ENCODE data around the gene ZNF814. TPM values are rescaled to one million over a fixed set of nuclear protein-coding genes. Genes with fewer than 3 reads are reported as not detected.
A peak's percentile ranks its signal among the peaks of the same experiment; 100 is the strongest.
"Not testable (repeated sequence)": the region's sequence is repeated elsewhere in the genome, so short reads cannot be mapped to it uniquely, and the experiment has no call there.

ZNF814 gene
- total and polyA plus RNA-seq, 4 donors = 7.2 to 29.4 (median 11.7) TPM

- Histone ChIP-seq H3K36me3 (ENCODE audit: control insufficient read depth in 4 of 4, insufficient read depth in 4 of 4, low read length in 4 of 4) (peaks cover 0 to 8% (median 0%) of the 10 kb centered on the region in 4 donors), H3K9ac (ENCODE audit: insufficient read depth in 1 of 2, low read length in 2 of 2) (no peak overlapping the region), H3K27me3 (ENCODE audit: control insufficient read depth in 3 of 3, insufficient read depth in 3 of 3, low read length in 2 of 3) (no peaks in the 10 kb centered on the region), H3K27ac (ENCODE audit: low read depth in 1 of 2, low read length in 1 of 2) (peak overlapping the region in 1 of 2 donors; percentile 28), H3K4me3 (no peak overlapping the region), H3K4me1 (ENCODE audit: control insufficient read depth in 5 of 5, insufficient read depth in 5 of 5, low read length in 5 of 5) (peaks cover 0 to 11% (median 8%) of the 10 kb centered on the region in 5 donors), H3K9me3 (ENCODE audit: control insufficient read depth in 4 of 4, insufficient read depth in 3 of 4, low read length in 3 of 4) (peaks cover 0 to 21% (median 0%) of the 10 kb centered on the region in 4 donors)
- peak; percentile 29 to 42 (median 30) for DNase-seq
- no peak for ATAC-seq (ENCODE audit: insufficient read depth, low FRiP score)
- TF ChIP-seq CTCF (IDR thresholded peaks at IDR 0.05; ENCODE audit: control extremely low read depth, extremely low read depth) = no peak
- 81 to 88% methylated on average over 5 of the region's 5 CpGs for WGBS, 2 donors
Measured at GRCh38 chr19:57829316-57829715, 59.5 kb downstream of the ZNF814 start.

GRCh38 chr19:57825511-57825910 lies 63.3 kb downstream of the ZNF814 start:
- peaks cover 0 to 9% (median 6%) of the 10 kb centered on the region in 5 donors for H3K4me1 ChIP-seq (ENCODE audit: control insufficient read depth in 5 of 5, insufficient read depth in 5 of 5, low read length in 5 of 5)
- no peak overlapping the region for H3K4me3 ChIP-seq
- 95 to 98% methylated on average over 6 of the region's 6 CpGs for WGBS, 2 donors
- peaks cover 0 to 24% (median 0%) of the 10 kb centered on the region in 4 donors for H3K9me3 ChIP-seq (ENCODE audit: control insufficient read depth in 4 of 4, insufficient read depth in 3 of 4, low read length in 3 of 4)
- H3K27ac ChIP-seq (ENCODE audit: low read depth in 1 of 2, low read length in 1 of 2) = no peak overlapping the region
- H3K36me3 ChIP-seq (ENCODE audit: control insufficient read depth in 4 of 4, insufficient read depth in 4 of 4, low read length in 4 of 4) = peaks cover 0 to 12% (median under 1%) of the 10 kb centered on the region in 4 donors
- ATAC-seq (ENCODE audit: insufficient read depth, low FRiP score) (no peak), DNase-seq (no peak)
- TF ChIP-seq CTCF (IDR thresholded peaks at IDR 0.05; ENCODE audit: control extremely low read depth, extremely low read depth) = no peak
- no peaks in the 10 kb centered on the region for H3K27me3 ChIP-seq (ENCODE audit: control insufficient read depth in 3 of 3, insufficient read depth in 3 of 3, low read length in 2 of 3)
- no peak overlapping the region for H3K9ac ChIP-seq (ENCODE audit: insufficient read depth in 1 of 2, low read length in 2 of 2)

- WGBS, 2 donors = 71 to 91% methylated on average over 4 of the region's 4 CpGs
- not testable (repeated sequence) for H3K27me3 ChIP-seq (ENCODE audit: control insufficient read depth in 3 of 3, insufficient read depth in 3 of 3, low read length in 2 of 3); H3K9ac ChIP-seq (ENCODE audit: insufficient read depth in 1 of 2, low read length in 2 of 2); H3K4me1 ChIP-seq (ENCODE audit: control insufficient read depth in 5 of 5, insufficient read depth in 5 of 5, low read length in 5 of 5); H3K4me3 ChIP-seq; ATAC-seq (ENCODE audit: insufficient read depth, low FRiP score); DNase-seq; H3K36me3 ChIP-seq (ENCODE audit: control insufficient read depth in 4 of 4, insufficient read depth in 4 of 4, low read length in 4 of 4)
- Histone ChIP-seq H3K27ac (ENCODE audit: low read depth in 1 of 2, low read length in 1 of 2) (peak overlapping the region in 1 of 2 donors; percentile 14), H3K9me3 (ENCODE audit: control insufficient read depth in 4 of 4, insufficient read depth in 3 of 4, low read length in 3 of 4) (peaks cover 0 to 15% (median 0%) of the 10 kb centered on the region in 4 donors)
Measured at GRCh38 chr19:57823608-57824007, 65.2 kb downstream of the ZNF814 start.

- H3K27me3 ChIP-seq (ENCODE audit: control insufficient read depth in 3 of 3, insufficient read depth in 3 of 3, low read length in 2 of 3); ATAC-seq (ENCODE audit: insufficient read depth, low FRiP score); H3K4me3 ChIP-seq; H3K27ac ChIP-seq (ENCODE audit: low read depth in 1 of 2, low read length in 1 of 2); H3K9ac ChIP-seq (ENCODE audit: insufficient read depth in 1 of 2, low read length in 2 of 2); H3K4me1 ChIP-seq (ENCODE audit: control insufficient read depth in 5 of 5, insufficient read depth in 5 of 5, low read length in 5 of 5); DNase-seq; H3K36me3 ChIP-seq (ENCODE audit: control insufficient read depth in 4 of 4, insufficient read depth in 4 of 4, low read length in 4 of 4): not testable (repeated sequence)
- peaks cover 0 to 15% (median 0%) of the 10 kb centered on the region in 4 donors for H3K9me3 ChIP-seq (ENCODE audit: control insufficient read depth in 4 of 4, insufficient read depth in 3 of 4, low read length in 3 of 4)
- 63 to 76% methylated on average over 2 of the region's 2 CpGs for WGBS, 2 donors
Measured at GRCh38 chr19:57823155-57823554, 65.7 kb downstream of the ZNF814 start.

- not testable (repeated sequence) for H3K4me3 ChIP-seq; H3K4me1 ChIP-seq (ENCODE audit: control insufficient read depth in 5 of 5, insufficient read depth in 5 of 5, low read length in 5 of 5)
- WGBS, 2 donors = 89 to 97% methylated on average over 3 of the region's 3 CpGs
Measured at GRCh38 chr19:57821501-57821900, 67.3 kb downstream of the ZNF814 start.

GRCh38 chr19:57821095-57821494 lies 67.7 kb downstream of the ZNF814 start:
- not testable (repeated sequence) for H3K27ac ChIP-seq (ENCODE audit: low read depth in 1 of 2, low read length in 1 of 2); H3K9me3 ChIP-seq (ENCODE audit: control insufficient read depth in 4 of 4, insufficient read depth in 3 of 4, low read length in 3 of 4); H3K9ac ChIP-seq (ENCODE audit: insufficient read depth in 1 of 2, low read length in 2 of 2); H3K36me3 ChIP-seq (ENCODE audit: control insufficient read depth in 4 of 4, insufficient read depth in 4 of 4, low read length in 4 of 4); H3K27me3 ChIP-seq (ENCODE audit: control insufficient read depth in 3 of 3, insufficient read depth in 3 of 3, low read length in 2 of 3); DNase-seq; H3K4me1 ChIP-seq (ENCODE audit: control insufficient read depth in 5 of 5, insufficient read depth in 5 of 5, low read length in 5 of 5); ATAC-seq (ENCODE audit: insufficient read depth, low FRiP score); H3K4me3 ChIP-seq
- WGBS, 2 donors = 55 to 67% methylated on average over 2 to 3 of the region's 3 CpGs

More at GRCh38 chr19:57821501-57821900, 67.3 kb downstream of the ZNF814 start:
- H3K27me3 ChIP-seq (ENCODE audit: control insufficient read depth in 3 of 3, insufficient read depth in 3 of 3, low read length in 2 of 3); H3K9ac ChIP-seq (ENCODE audit: insufficient read depth in 1 of 2, low read length in 2 of 2); DNase-seq; H3K36me3 ChIP-seq (ENCODE audit: control insufficient read depth in 4 of 4, insufficient read depth in 4 of 4, low read length in 4 of 4); H3K27ac ChIP-seq (ENCODE audit: low read depth in 1 of 2, low read length in 1 of 2); ATAC-seq (ENCODE audit: insufficient read depth, low FRiP score): not testable (repeated sequence)
- peaks cover 0 to 11% (median 0%) of the 10 kb centered on the region in 4 donors for H3K9me3 ChIP-seq (ENCODE audit: control insufficient read depth in 4 of 4, insufficient read depth in 3 of 4, low read length in 3 of 4)
